HEK293 (cell line): ENCODE results near the gene RNPEP.

Experiments
- BCL11B ChIP-seq: fragments of 450-650 bp; formaldehyde crosslinking; IDR thresholded peaks from 2 replicates; pipeline ENCODE4 v1.5.1; 2016; ENCODE audit warnings: low read depth, missing biosample characterization, missing genetic modification characterization
- GLI4 ChIP-seq: fragments of 450-650 bp; formaldehyde crosslinking; IDR thresholded peaks from 2 replicates; pipeline ENCODE4 v1.5.1; 2016; ENCODE audit warnings: missing biosample characterization, missing genetic modification characterization
- HOXA7 ChIP-seq: sonication (generic); formaldehyde crosslinking; IDR thresholded peaks from 2 replicates; pipeline ENCODE4 v1.8.1; 2022; ENCODE audit warnings: missing genetic modification reagents, borderline replicate concordance
- IKZF3 ChIP-seq: fragments of 450-650 bp; IDR thresholded peaks from 2 replicates; pipeline ENCODE4 v1.5.0; 2018; ENCODE audit warnings: missing biosample characterization, mild to moderate bottlenecking, missing genetic modification characterization, moderate library complexity
- KLF1 ChIP-seq: fragments of 450-650 bp; formaldehyde crosslinking; IDR thresholded peaks from 2 replicates; pipeline ENCODE4 v1.5.1; 2016; ENCODE audit warnings: missing biosample characterization, missing genetic modification characterization
- KLF7 ChIP-seq: fragments of 450-650 bp; formaldehyde crosslinking; IDR thresholded peaks from 2 replicates; pipeline ENCODE4 v1.5.1; 2016; ENCODE audit warnings: missing biosample characterization, missing genetic modification characterization, borderline replicate concordance
- KLF9 ChIP-seq: fragments of 450-650 bp; formaldehyde crosslinking; IDR thresholded peaks from 2 replicates; pipeline ENCODE4 v1.5.1; 2016; ENCODE audit warnings: missing biosample characterization, missing genetic modification characterization, low read depth
- RBAK ChIP-seq: fragments of 450-650 bp; formaldehyde crosslinking; IDR thresholded peaks from 2 replicates; pipeline ENCODE4 v1.5.1; 2016; ENCODE audit warnings: missing biosample characterization, missing genetic modification characterization
- SP2 ChIP-seq: fragments of 450-650 bp; formaldehyde crosslinking; IDR thresholded peaks from 2 replicates; pipeline ENCODE4 v1.5.1; 2016; ENCODE audit warnings: missing biosample characterization, missing genetic modification characterization
- SP7 ChIP-seq: fragments of 450-650 bp; formaldehyde crosslinking; IDR thresholded peaks from 2 replicates; pipeline ENCODE4 v1.5.1; 2016; ENCODE audit warnings: missing biosample characterization, missing genetic modification characterization
- ZBTB17 ChIP-seq: fragments of 450-650 bp; formaldehyde crosslinking; IDR thresholded peaks from 2 replicates; pipeline ENCODE4 v1.5.1; 2016; ENCODE audit warnings: missing biosample characterization, missing genetic modification characterization
- ZBTB48 ChIP-seq: fragments of 450-650 bp; formaldehyde crosslinking; IDR thresholded peaks from 2 replicates; pipeline ENCODE4 v1.5.1; 2016; ENCODE audit warnings: missing biosample characterization, missing genetic modification characterization
- ZFP37 ChIP-seq: fragments of 450-650 bp; formaldehyde crosslinking; IDR thresholded peaks from 2 replicates; pipeline ENCODE4 v1.5.1; 2016; ENCODE audit warnings: missing biosample characterization, missing genetic modification characterization
- ZFP69B ChIP-seq: fragments of 450-650 bp; formaldehyde crosslinking; IDR thresholded peaks from 2 replicates; pipeline ENCODE4 v1.5.1; 2016; ENCODE audit warnings: missing biosample characterization, missing genetic modification characterization
- ZNF138 ChIP-seq: fragments of 450-650 bp; formaldehyde crosslinking; IDR thresholded peaks from 2 replicates; pipeline ENCODE4 v1.5.1; 2016; ENCODE audit warnings: missing biosample characterization, missing genetic modification characterization, borderline replicate concordance
- ZNF169 ChIP-seq: fragments of 450-650 bp; formaldehyde crosslinking; IDR thresholded peaks from 2 replicates; pipeline ENCODE4 v1.5.1; 2016; ENCODE audit warnings: missing biosample characterization, missing genetic modification characterization
- ZNF175 ChIP-seq: fragments of 450-650 bp; formaldehyde crosslinking; IDR thresholded peaks from 2 replicates; pipeline ENCODE4 v1.5.1; 2016; ENCODE audit warnings: missing biosample characterization, missing genetic modification characterization
- ZNF2 ChIP-seq: fragments of 450-650 bp; formaldehyde crosslinking; IDR thresholded peaks from 2 replicates; pipeline ENCODE4 v1.5.1; 2016; ENCODE audit warnings: missing biosample characterization, missing genetic modification characterization
- ZNF214 ChIP-seq: fragments of 450-650 bp; formaldehyde crosslinking; IDR thresholded peaks from 2 replicates; pipeline ENCODE4 v1.5.1; 2017; ENCODE audit warnings: missing biosample characterization, mild to moderate bottlenecking, missing genetic modification characterization, borderline replicate concordance
- ZNF248 ChIP-seq: fragments of 450-650 bp; formaldehyde crosslinking; IDR thresholded peaks from 2 replicates; pipeline ENCODE4 v1.5.1; 2017; ENCODE audit warnings: missing biosample characterization, missing genetic modification characterization
- ZNF366 ChIP-seq: fragments of 450-650 bp; formaldehyde crosslinking; conservative IDR thresholded peaks from 2 replicates; pipeline ENCODE4 v1.5.1; 2016; ENCODE audit warnings: missing biosample characterization, missing genetic modification characterization
- ZNF391 ChIP-seq: fragments of 450-650 bp; formaldehyde crosslinking; IDR thresholded peaks from 2 replicates; pipeline ENCODE4 v1.5.1; 2016; ENCODE audit warnings: low read depth, missing biosample characterization, missing genetic modification characterization, borderline replicate concordance
- ZNF423 ChIP-seq: fragments of 450-650 bp; formaldehyde crosslinking; IDR thresholded peaks from 2 replicates; pipeline ENCODE4 v1.5.1; 2016; ENCODE audit warnings: missing biosample characterization, missing genetic modification characterization
- ZNF510 ChIP-seq: fragments of 450-650 bp; formaldehyde crosslinking; IDR thresholded peaks from 2 replicates; pipeline ENCODE4 v1.5.1; 2018; ENCODE audit warnings: mild to moderate bottlenecking, missing genetic modification characterization, missing biosample characterization; ENCODE audit not compliant: insufficient replicate concordance
- ZNF514 ChIP-seq: fragments of 450-650 bp; formaldehyde crosslinking; IDR thresholded peaks from 2 replicates; pipeline ENCODE4 v1.5.1; 2016; ENCODE audit warnings: missing biosample characterization, missing genetic modification characterization
- ZNF596 ChIP-seq: fragments of 450-650 bp; IDR thresholded peaks from 2 replicates; pipeline ENCODE4 v1.5.0; 2018; ENCODE audit warnings: missing biosample characterization, mild to moderate bottlenecking, missing genetic modification characterization, moderate library complexity
- ZNF600 ChIP-seq: fragments of 450-650 bp; formaldehyde crosslinking; IDR thresholded peaks from 2 replicates; pipeline ENCODE4 v1.5.1; 2016; ENCODE audit warnings: missing biosample characterization, missing genetic modification characterization
- ZNF626 ChIP-seq: fragments of 450-650 bp; sonication (Bioruptor Pico); formaldehyde crosslinking; IDR thresholded peaks from 2 replicates; pipeline ENCODE4 v1.5.1; 2018; ENCODE audit warnings: missing biosample characterization, missing genetic modification characterization, inconsistent platforms
- ZNF76 ChIP-seq: fragments of 450-650 bp; formaldehyde crosslinking; IDR thresholded peaks from 2 replicates; pipeline ENCODE4; 2016; ENCODE audit warnings: low read depth, missing biosample characterization, missing genetic modification characterization, borderline replicate concordance
- TF ChIP-seq, protein P1 (sequence below): fragments of 450-650 bp; formaldehyde crosslinking; optimal IDR thresholded peaks from 2 replicates; pipeline ENCODE3; 2016; ENCODE audit warnings: missing biosample characterization, mild to moderate bottlenecking, missing genetic modification characterization
- TF ChIP-seq, protein P2 (sequence below): fragments of 450-650 bp; formaldehyde crosslinking; IDR thresholded peaks from 2 replicates; pipeline ENCODE4 v1.5.1; 2016; ENCODE audit warnings: missing biosample characterization, missing genetic modification characterization, low read depth
- TF ChIP-seq, protein P3 (sequence below): fragments of 450-650 bp; formaldehyde crosslinking; IDR thresholded peaks from 2 replicates; pipeline ENCODE4; 2016; ENCODE audit warnings: missing biosample characterization, missing genetic modification characterization
- TF ChIP-seq, protein P4 (sequence below): fragments of 450-650 bp; formaldehyde crosslinking; IDR thresholded peaks from 2 replicates; pipeline ENCODE4 v1.5.1; 2016; ENCODE audit warnings: missing biosample characterization, missing genetic modification characterization
- TF ChIP-seq, protein P5 (sequence below): fragments of 450-650 bp; formaldehyde crosslinking; IDR thresholded peaks from 2 replicates; pipeline ENCODE4 v1.5.1; 2016; ENCODE audit warnings: missing biosample characterization, missing genetic modification characterization

RNPEP gene

DNA sequence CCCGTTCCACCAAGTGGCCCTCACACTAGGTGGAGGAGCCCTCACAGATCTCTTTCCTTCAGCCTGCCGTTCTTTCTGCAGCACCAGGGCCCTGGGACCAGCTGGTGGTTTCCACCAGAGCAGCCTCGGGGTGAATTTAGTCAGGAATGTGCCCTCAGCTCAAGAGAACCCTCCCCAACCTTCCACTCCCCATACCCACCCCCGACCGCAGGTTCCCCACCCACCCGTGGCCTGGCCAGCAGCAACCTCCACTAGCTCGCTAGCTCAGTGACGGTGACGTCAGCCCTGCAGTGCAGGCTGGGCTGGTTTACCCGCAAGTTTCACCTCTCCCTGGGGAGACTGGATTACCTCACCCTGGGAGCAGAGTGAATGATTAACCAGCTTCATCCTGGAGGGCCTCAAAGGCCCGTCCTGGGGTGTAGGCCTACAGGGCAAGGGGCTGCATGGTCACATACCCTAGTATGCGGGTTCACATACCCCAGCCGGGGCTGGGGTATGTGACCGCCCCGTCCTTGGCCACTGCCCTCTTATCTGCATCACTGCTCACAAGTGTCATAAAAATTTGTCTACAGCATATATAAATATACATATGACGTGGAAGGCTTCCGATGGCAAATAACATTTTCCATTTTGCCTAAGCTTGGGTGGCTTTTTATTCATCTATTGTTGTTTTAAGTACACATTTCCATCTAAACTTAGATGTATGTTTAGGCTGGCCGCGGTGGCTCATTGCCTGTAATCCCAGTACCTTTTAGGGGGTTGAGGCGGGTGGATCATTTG, 52.4 kb downstream of the RNPEP start (continued):
- TF ChIP-seq HOXA7 (CRISPR knock-in tag) (no peak), ZNF626 (no peak), IKZF3 (tag by site-specific recombination) (peak; percentile 96), ZNF175 (tag by site-specific recombination) (no peak), ZFP37 (tag by site-specific recombination) (no peak), KLF9 (peak; percentile 26; the same call in 1 of the 2 replicates), ZNF169 (tag by site-specific recombination) (no peak), BCL11B (tag by site-specific recombination) (no peak), ZNF2 (tag by site-specific recombination) (peak; percentile 71), RBAK (no peak), KLF7 (tag by site-specific recombination) (peak; percentile 22; the same call in 1 of the 2 replicates), ZNF138 (tag by site-specific recombination) (no peak), ZBTB17 (tag by site-specific recombination) (peak; percentile 80), KLF1 (tag by site-specific recombination) (peak; percentile 67; the same call in 1 of the 2 replicates), ZNF510 (tag by site-specific recombination) (no peak), SP7 (tag by site-specific recombination) (peak; percentile 75), ZNF214 (no peak), SP2 (tag by site-specific recombination) (peak; percentile 39), ZNF596 (tag by site-specific recombination) (peak; percentile 31; the same call in 1 of the 2 replicates), ZFP69B (tag by site-specific recombination) (no peak), ZNF248 (tag by site-specific recombination) (no peak), ZNF76 (peak; percentile 73; the same call in 1 of the 2 replicates), ZNF423 (tag by site-specific recombination) (peak; percentile 98), ZBTB48 (no peak; the same call in 1 of the 2 replicates), ZNF514 (tag by site-specific recombination) (no peak), GLI4 (tag by site-specific recombination) (no peak), ZNF600 (no peak; the same call in 1 of the 2 replicates), ZNF366 (tag by site-specific recombination) (peak; percentile 85), ZNF391 (tag by site-specific recombination) (peak; percentile 67; the same call in 1 of the 2 replicates)
- TF ChIP-seq, protein P1, sequence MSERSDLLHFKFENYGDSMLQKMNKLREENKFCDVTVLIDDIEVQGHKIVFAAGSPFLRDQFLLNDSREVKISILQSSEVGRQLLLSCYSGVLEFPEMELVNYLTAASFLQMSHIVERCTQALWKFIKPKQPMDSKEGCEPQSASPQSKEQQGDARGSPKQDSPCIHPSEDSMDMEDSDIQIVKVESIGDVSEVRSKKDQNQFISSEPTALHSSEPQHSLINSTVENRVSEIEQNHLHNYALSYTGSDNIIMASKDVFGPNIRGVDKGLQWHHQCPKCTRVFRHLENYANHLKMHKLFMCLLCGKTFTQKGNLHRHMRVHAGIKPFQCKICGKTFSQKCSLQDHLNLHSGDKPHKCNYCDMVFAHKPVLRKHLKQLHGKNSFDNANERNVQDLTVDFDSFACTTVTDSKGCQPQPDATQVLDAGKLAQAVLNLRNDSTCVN (tag by site-specific recombination), result peak; percentile 27
- TF ChIP-seq, protein P2, sequence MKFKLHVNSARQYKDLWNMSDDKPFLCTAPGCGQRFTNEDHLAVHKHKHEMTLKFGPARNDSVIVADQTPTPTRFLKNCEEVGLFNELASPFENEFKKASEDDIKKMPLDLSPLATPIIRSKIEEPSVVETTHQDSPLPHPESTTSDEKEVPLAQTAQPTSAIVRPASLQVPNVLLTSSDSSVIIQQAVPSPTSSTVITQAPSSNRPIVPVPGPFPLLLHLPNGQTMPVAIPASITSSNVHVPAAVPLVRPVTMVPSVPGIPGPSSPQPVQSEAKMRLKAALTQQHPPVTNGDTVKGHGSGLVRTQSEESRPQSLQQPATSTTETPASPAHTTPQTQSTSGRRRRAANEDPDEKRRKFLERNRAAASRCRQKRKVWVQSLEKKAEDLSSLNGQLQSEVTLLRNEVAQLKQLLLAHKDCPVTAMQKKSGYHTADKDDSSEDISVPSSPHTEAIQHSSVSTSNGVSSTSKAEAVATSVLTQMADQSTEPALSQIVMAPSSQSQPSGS, result peak; percentile 99
- TF ChIP-seq, protein P3, sequence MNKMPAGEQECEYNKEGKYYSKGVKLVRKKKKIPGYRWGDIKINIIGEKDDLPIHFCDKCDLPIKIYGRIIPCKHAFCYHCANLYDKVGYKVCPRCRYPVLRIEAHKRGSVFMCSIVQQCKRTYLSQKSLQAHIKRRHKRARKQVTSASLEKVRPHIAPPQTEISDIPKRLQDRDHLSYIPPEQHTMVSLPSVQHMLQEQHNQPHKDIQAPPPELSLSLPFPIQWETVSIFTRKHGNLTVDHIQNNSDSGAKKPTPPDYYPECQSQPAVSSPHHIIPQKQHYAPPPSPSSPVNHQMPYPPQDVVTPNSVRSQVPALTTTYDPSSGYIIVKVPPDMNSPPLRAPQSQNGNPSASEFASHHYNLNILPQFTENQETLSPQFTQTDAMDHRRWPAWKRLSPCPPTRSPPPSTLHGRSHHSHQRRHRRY (tag by site-specific recombination), result no peak
- TF ChIP-seq, protein P4, sequence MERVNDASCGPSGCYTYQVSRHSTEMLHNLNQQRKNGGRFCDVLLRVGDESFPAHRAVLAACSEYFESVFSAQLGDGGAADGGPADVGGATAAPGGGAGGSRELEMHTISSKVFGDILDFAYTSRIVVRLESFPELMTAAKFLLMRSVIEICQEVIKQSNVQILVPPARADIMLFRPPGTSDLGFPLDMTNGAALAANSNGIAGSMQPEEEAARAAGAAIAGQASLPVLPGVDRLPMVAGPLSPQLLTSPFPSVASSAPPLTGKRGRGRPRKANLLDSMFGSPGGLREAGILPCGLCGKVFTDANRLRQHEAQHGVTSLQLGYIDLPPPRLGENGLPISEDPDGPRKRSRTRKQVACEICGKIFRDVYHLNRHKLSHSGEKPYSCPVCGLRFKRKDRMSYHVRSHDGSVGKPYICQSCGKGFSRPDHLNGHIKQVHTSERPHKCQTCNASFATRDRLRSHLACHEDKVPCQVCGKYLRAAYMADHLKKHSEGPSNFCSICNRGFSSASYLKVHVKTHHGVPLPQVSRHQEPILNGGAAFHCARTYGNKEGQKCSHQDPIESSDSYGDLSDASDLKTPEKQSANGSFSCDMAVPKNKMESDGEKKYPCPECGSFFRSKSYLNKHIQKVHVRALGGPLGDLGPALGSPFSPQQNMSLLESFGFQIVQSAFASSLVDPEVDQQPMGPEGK (tag by site-specific recombination), result peak; percentile 94
- TF ChIP-seq, protein P5, sequence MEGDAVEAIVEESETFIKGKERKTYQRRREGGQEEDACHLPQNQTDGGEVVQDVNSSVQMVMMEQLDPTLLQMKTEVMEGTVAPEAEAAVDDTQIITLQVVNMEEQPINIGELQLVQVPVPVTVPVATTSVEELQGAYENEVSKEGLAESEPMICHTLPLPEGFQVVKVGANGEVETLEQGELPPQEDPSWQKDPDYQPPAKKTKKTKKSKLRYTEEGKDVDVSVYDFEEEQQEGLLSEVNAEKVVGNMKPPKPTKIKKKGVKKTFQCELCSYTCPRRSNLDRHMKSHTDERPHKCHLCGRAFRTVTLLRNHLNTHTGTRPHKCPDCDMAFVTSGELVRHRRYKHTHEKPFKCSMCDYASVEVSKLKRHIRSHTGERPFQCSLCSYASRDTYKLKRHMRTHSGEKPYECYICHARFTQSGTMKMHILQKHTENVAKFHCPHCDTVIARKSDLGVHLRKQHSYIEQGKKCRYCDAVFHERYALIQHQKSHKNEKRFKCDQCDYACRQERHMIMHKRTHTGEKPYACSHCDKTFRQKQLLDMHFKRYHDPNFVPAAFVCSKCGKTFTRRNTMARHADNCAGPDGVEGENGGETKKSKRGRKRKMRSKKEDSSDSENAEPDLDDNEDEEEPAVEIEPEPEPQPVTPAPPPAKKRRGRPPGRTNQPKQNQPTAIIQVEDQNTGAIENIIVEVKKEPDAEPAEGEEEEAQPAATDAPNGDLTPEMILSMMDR (tag by site-specific recombination), result no peak
